Measurements from ENCODE around the gene ATP6V1G3.

The ATP6V1G3 gene

DNA sequence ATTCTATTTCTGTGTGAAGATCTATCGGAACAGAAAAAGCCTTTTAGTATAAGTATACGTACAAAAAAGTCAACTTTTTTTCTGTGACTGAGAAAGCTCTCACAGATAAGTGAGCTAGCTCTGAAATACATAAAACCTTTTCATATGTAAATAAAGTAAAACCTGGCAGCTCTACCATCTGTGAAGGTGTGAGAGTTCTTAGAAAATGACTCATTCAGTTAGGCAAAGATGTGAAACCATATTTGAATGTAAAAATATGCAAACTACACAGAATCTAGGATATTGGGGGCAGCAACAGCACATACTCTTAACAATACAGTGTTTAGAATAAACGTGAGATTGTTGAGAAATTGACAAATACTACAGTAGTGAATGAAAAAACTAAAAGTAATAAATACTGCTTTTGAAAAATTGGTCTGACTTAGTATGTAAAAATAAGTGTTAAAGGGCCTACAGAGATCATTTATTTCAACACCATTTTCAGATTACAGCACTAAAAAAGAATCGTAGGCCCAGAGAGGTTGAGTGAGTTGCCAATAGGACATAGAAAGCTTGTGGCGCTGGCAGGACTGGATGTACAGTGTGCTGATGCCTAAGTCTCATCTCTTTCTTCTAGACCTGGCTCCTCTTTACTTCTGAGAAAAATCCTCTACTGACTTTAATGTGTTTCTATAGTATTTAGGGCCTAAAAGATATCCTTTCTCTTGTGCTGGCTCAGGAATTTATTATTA, 19.8 kb downstream of the ATP6V1G3 start:
- CTCF ChIA-PET: interaction anchor here (0.6 to 0.7 kb wide), 2 partner anchors 32 to 1459 kb away, joined by 3 read pairs; no protein-coding TSS in a partner anchor
- POLR2A ChIA-PET: no interaction called here
- H3K4me3 ChIP-seq (ENCODE audit: low read depth, low read length): no peak overlapping the region
- no peaks in the 10 kb centered on the region for H3K4me1 ChIP-seq (ENCODE audit: control insufficient read depth, insufficient read depth, low read length)
- H3K27ac ChIP-seq (ENCODE audit: extremely low read depth, low read depth, low read length): no peak overlapping the region
- no peaks in the 10 kb centered on the region for H3K9me3 ChIP-seq (ENCODE audit: control insufficient read depth, insufficient read depth, low read depth, low read length)
- TF ChIP-seq, protein P1, sequence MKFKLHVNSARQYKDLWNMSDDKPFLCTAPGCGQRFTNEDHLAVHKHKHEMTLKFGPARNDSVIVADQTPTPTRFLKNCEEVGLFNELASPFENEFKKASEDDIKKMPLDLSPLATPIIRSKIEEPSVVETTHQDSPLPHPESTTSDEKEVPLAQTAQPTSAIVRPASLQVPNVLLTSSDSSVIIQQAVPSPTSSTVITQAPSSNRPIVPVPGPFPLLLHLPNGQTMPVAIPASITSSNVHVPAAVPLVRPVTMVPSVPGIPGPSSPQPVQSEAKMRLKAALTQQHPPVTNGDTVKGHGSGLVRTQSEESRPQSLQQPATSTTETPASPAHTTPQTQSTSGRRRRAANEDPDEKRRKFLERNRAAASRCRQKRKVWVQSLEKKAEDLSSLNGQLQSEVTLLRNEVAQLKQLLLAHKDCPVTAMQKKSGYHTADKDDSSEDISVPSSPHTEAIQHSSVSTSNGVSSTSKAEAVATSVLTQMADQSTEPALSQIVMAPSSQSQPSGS (tag by site-specific recombination; IDR thresholded peaks at IDR 0.05; ENCODE audit: low read depth): no peak
- TF ChIP-seq ZNF747 (tag by site-specific recombination; IDR thresholded peaks at IDR 0.05): no peak
- no peak for TF ChIP-seq ZNF266 (tag by site-specific recombination; IDR thresholded peaks at IDR 0.05; ENCODE audit: low read depth)
- TF ChIP-seq ZNF214 (tag by site-specific recombination; IDR thresholded peaks at IDR 0.05; ENCODE audit: borderline replicate concordance): no peak
- no peak for TF ChIP-seq HOXA7 (CRISPR knock-in tag; IDR thresholded peaks at IDR 0.05; ENCODE audit: borderline replicate concordance)
- TF ChIP-seq, protein P2, sequence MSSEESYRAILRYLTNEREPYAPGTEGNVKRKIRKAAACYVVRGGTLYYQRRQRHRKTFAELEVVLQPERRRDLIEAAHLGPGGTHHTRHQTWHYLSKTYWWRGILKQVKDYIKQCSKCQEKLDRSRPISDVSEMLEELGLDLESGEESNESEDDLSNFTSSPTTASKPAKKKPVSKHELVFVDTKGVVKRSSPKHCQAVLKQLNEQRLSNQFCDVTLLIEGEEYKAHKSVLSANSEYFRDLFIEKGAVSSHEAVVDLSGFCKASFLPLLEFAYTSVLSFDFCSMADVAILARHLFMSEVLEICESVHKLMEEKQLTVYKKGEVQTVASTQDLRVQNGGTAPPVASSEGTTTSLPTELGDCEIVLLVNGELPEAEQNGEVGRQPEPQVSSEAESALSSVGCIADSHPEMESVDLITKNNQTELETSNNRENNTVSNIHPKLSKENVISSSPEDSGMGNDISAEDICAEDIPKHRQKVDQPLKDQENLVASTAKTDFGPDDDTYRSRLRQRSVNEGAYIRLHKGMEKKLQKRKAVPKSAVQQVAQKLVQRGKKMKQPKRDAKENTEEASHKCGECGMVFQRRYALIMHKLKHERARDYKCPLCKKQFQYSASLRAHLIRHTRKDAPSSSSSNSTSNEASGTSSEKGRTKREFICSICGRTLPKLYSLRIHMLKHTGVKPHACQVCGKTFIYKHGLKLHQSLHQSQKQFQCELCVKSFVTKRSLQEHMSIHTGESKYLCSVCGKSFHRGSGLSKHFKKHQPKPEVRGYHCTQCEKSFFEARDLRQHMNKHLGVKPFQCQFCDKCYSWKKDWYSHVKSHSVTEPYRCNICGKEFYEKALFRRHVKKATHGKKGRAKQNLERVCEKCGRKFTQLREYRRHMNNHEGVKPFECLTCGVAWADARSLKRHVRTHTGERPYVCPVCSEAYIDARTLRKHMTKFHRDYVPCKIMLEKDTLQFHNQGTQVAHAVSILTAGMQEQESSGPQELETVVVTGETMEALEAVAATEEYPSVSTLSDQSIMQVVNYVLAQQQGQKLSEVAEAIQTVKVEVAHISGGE (tag by site-specific recombination; conservative IDR thresholded peaks at IDR 0.05; ENCODE audit: low read depth): no peak
- TF ChIP-seq SETDB1 (IDR thresholded peaks at IDR 0.05; ENCODE audit: insufficient read length, low read length): no peak
- no peak for TF ChIP-seq ZFHX2 (tag by site-specific recombination; conservative IDR thresholded peaks at IDR 0.05)
- TF ChIP-seq ZSCAN30 (tag by site-specific recombination; IDR thresholded peaks at IDR 0.05): no peak
- TF ChIP-seq, protein P3, sequence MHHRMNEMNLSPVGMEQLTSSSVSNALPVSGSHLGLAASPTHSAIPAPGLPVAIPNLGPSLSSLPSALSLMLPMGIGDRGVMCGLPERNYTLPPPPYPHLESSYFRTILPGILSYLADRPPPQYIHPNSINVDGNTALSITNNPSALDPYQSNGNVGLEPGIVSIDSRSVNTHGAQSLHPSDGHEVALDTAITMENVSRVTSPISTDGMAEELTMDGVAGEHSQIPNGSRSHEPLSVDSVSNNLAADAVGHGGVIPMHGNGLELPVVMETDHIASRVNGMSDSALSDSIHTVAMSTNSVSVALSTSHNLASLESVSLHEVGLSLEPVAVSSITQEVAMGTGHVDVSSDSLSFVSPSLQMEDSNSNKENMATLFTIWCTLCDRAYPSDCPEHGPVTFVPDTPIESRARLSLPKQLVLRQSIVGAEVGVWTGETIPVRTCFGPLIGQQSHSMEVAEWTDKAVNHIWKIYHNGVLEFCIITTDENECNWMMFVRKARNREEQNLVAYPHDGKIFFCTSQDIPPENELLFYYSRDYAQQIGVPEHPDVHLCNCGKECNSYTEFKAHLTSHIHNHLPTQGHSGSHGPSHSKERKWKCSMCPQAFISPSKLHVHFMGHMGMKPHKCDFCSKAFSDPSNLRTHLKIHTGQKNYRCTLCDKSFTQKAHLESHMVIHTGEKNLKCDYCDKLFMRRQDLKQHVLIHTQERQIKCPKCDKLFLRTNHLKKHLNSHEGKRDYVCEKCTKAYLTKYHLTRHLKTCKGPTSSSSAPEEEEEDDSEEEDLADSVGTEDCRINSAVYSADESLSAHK (tag by site-specific recombination; IDR thresholded peaks at IDR 0.05): no peak
- no peak for TF ChIP-seq ZNF624 (tag by site-specific recombination; IDR thresholded peaks at IDR 0.05)
- TF ChIP-seq ZNF660 (tag by site-specific recombination; IDR thresholded peaks at IDR 0.05): no peak
- no peak for TF ChIP-seq ZNF239 (tag by site-specific recombination; IDR thresholded peaks at IDR 0.05)
- no peak for TF ChIP-seq WT1 (tag by site-specific recombination; IDR thresholded peaks at IDR 0.05)
- TF ChIP-seq, protein P4, sequence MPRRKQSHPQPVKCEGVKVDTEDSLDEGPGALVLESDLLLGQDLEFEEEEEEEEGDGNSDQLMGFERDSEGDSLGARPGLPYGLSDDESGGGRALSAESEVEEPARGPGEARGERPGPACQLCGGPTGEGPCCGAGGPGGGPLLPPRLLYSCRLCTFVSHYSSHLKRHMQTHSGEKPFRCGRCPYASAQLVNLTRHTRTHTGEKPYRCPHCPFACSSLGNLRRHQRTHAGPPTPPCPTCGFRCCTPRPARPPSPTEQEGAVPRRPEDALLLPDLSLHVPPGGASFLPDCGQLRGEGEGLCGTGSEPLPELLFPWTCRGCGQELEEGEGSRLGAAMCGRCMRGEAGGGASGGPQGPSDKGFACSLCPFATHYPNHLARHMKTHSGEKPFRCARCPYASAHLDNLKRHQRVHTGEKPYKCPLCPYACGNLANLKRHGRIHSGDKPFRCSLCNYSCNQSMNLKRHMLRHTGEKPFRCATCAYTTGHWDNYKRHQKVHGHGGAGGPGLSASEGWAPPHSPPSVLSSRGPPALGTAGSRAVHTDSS (tag by site-specific recombination; IDR thresholded peaks at IDR 0.05): no peak
- TF ChIP-seq, protein P5, sequence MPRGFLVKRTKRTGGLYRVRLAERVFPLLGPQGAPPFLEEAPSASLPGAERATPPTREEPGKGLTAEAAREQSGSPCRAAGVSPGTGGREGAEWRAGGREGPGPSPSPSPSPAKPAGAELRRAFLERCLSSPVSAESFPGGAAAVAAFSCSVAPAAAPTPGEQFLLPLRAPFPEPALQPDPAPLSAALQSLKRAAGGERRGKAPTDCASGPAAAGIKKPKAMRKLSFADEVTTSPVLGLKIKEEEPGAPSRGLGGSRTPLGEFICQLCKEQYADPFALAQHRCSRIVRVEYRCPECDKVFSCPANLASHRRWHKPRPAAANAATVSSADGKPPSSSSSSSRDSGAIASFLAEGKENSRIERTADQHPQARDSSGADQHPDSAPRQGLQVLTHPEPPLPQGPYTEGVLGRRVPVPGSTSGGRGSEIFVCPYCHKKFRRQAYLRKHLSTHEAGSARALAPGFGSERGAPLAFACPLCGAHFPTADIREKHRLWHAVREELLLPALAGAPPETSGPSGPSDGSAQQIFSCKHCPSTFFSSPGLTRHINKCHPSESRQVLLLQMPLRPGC (tag by site-specific recombination; IDR thresholded peaks at IDR 0.05): no peak
- TF ChIP-seq, protein P6, sequence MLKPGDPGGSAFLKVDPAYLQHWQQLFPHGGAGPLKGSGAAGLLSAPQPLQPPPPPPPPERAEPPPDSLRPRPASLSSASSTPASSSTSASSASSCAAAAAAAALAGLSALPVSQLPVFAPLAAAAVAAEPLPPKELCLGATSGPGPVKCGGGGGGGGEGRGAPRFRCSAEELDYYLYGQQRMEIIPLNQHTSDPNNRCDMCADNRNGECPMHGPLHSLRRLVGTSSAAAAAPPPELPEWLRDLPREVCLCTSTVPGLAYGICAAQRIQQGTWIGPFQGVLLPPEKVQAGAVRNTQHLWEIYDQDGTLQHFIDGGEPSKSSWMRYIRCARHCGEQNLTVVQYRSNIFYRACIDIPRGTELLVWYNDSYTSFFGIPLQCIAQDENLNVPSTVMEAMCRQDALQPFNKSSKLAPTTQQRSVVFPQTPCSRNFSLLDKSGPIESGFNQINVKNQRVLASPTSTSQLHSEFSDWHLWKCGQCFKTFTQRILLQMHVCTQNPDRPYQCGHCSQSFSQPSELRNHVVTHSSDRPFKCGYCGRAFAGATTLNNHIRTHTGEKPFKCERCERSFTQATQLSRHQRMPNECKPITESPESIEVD (tag by site-specific recombination; IDR thresholded peaks at IDR 0.05): no peak
- TF ChIP-seq, protein P7, sequence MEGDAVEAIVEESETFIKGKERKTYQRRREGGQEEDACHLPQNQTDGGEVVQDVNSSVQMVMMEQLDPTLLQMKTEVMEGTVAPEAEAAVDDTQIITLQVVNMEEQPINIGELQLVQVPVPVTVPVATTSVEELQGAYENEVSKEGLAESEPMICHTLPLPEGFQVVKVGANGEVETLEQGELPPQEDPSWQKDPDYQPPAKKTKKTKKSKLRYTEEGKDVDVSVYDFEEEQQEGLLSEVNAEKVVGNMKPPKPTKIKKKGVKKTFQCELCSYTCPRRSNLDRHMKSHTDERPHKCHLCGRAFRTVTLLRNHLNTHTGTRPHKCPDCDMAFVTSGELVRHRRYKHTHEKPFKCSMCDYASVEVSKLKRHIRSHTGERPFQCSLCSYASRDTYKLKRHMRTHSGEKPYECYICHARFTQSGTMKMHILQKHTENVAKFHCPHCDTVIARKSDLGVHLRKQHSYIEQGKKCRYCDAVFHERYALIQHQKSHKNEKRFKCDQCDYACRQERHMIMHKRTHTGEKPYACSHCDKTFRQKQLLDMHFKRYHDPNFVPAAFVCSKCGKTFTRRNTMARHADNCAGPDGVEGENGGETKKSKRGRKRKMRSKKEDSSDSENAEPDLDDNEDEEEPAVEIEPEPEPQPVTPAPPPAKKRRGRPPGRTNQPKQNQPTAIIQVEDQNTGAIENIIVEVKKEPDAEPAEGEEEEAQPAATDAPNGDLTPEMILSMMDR (tag by site-specific recombination; IDR thresholded peaks at IDR 0.05): no peak
- TF ChIP-seq ZNF292 (tag by site-specific recombination; IDR thresholded peaks at IDR 0.05; ENCODE audit: borderline replicate concordance, low read depth): no peak
- TF ChIP-seq ZNF133 (tag by site-specific recombination; IDR thresholded peaks at IDR 0.05): no peak
- H3K36me3 ChIP-seq (ENCODE audit: control insufficient read depth in 2 of 2, insufficient read depth in 1 of 2, low read length in 2 of 2): no peaks in the 10 kb centered on the region

Measured in HEK293 (cell line).